ENCODE results near the gene TFR2. TPM values are rescaled to one million over a fixed set of nuclear protein-coding genes. Genes with fewer than 3 reads are reported as not detected.

Gene TFR2
- total RNA-seq, 4 donors from 2014 or later: 1.6 to 2.5 TPM; not detected in 2

DNA sequence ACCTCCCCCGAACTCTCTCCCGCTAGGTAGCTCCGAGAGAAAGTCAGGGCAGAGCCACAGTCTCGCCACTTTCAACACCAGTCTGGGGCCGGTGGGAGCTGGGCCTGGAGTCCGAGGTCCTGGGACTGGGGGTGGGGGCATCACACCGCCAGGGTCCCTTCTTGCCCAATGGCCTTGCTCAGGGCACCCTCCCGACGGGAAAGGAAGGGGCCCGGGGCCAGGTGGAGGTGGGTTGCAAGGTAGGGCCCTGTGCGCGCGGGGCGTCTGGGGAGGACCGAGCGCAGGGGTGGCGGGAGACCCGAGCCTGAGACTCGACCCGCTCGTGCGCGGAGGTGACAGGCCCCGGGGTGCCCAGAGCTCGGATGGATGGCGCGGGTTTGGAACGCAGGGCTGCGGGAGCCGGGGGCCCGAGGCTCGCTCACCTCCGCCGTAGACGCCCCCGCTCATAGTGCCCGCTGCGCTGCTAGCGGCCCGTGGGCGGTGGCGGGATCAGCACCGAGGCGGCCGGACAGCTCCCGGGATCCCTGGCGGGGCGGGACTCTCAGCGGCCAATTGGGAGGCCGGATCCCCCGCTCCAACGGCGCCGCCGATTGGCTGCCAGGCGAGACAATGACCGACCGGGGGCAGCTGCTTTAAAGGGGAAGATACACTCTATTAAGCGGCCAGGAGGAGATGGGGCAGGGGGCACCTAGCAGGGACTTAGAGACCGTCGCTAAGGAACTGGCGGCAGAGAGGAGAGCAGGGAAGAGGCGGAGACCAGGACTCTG lies 14.7 kb upstream of the TFR2 start, which contains the start of gene ACTL6B:
Gene ACTL6B, minus strand, starts transcription at position 541 of the 767 bp plus-strand sequence. Its CDS starts 94 bp downstream, at position 447.
- peak in 2 of 3 donors; percentile 49 to 62 for DNase-seq
- TF ChIP-seq, protein P1, sequence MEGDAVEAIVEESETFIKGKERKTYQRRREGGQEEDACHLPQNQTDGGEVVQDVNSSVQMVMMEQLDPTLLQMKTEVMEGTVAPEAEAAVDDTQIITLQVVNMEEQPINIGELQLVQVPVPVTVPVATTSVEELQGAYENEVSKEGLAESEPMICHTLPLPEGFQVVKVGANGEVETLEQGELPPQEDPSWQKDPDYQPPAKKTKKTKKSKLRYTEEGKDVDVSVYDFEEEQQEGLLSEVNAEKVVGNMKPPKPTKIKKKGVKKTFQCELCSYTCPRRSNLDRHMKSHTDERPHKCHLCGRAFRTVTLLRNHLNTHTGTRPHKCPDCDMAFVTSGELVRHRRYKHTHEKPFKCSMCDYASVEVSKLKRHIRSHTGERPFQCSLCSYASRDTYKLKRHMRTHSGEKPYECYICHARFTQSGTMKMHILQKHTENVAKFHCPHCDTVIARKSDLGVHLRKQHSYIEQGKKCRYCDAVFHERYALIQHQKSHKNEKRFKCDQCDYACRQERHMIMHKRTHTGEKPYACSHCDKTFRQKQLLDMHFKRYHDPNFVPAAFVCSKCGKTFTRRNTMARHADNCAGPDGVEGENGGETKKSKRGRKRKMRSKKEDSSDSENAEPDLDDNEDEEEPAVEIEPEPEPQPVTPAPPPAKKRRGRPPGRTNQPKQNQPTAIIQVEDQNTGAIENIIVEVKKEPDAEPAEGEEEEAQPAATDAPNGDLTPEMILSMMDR (IDR thresholded peaks at IDR 0.05): no peak
- TF ChIP-seq POLR2A (IDR thresholded peaks at IDR 0.05): no peak
- no peak within 1 kb of the TSS for H3K4me3 ChIP-seq

DNA sequence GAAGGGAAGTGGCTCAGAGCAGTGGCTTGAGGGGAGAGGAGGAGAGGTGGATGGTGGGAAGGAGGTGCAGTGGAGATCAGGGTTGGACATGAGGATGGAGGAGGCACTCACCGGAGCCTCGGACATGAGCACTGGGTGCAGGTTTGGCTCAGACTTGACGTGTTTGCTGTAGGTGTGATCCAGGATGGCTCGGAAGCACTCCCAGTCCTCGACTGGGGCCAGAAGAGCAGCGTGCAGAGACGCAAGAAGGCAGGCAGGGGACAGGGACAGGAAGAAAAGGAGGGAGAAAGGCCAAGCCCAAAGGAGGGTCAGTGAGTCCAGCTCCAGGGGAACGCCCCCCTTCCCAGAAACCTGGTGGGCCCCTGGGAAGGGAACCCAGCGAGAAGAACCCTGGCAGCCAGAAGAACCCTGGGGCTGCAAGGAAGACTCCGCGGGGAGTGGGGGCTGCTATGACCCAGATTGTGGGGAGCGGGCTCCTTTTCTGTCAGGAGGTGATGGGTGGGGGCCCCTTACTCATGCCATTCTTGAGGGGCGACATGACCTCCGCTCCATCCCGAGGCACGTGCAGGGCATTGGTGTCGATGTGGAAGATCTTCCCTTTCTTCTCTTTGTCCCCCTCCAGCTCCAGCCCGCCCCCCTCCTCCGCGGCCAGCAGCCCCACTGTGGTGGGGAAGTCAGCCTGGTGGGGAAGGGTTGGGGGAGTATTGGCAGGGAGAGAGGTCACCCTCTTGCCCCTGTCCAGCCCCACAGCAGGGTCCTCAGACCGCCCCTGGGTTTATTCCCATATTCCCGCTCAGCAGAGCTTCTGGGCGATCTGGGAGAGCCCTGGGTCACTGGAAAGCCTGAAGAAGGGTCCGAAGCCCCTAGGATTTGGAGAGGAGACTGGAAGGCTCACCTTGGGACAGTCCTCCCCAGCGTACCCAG lies 13.8 kb upstream of the TFR2 start:
- H3K9me3 ChIP-seq: no peaks in the 10 kb centered on the region
- H3K4me1 ChIP-seq: peaks cover 0 to 4% (median 0%) of the 10 kb centered on the region in 4 donors
- H3K27me3 ChIP-seq: peaks cover 0 to 3% of the 10 kb centered on the region in 2 donors
- H3K36me3 ChIP-seq: no peaks in the 10 kb centered on the region
- H3K27ac ChIP-seq: no peak overlapping the region
- no peak for TF ChIP-seq POLR2A (IDR thresholded peaks at IDR 0.05)
- TF ChIP-seq, protein P1 (IDR thresholded peaks at IDR 0.05): no peak
- DNase-seq: no peak
- H3K4me3 ChIP-seq: no peak overlapping the region

More for the DNA sequence above, 14.7 kb upstream of the TFR2 start, which contains the start of gene ACTL6B:
- Histone ChIP-seq H3K9me3 (no peaks in the 10 kb centered on the region), H3K27ac (no peak within 1 kb of the TSS), H3K36me3 (no peaks in the 10 kb centered on the region), H3K4me1 (peaks cover 0 to 4% (median 0%) of the 10 kb centered on the region in 4 donors), H3K27me3 (peaks cover 0 to 3% of the 10 kb centered on the region in 2 donors)

DNA sequence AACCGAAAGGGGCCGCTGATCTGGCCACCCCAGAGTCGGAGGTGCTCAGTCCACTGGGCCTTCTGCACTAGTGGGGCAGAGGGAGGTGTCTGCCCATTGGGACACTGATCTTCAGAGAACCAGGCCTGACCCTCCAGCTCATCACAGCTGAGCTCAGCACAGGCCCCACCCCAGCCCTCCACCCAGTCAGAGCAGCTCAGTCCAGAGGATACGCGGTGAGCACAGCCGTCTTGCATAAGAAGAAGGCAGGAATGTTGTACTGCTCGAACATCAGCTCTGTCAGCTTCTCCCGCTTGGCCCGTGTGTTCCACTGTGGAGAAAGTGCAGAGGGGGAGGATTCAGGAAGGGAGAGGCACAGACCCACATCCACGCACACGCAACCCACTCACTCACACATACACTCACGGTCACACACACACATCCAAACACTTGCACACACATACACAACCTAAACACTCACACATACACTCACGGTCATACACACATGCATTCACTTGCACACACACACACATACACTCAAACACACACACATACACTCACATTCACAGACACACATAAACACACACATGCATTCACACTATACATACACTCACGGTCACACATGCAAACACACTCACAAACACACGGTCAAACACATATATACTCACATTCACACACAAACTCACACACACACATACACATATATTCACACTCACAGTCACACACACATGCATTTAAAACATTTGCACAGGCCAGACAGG lies 8.6 kb upstream of the TFR2 start:
- H3K27me3 ChIP-seq: no peaks in the 10 kb centered on the region
- TF ChIP-seq, protein P1 (IDR thresholded peaks at IDR 0.05): no peak
- TF ChIP-seq POLR2A (IDR thresholded peaks at IDR 0.05): no peak
- DNase-seq: no peak
- no peaks in the 10 kb centered on the region for H3K36me3 ChIP-seq
- no peak overlapping the region for H3K27ac ChIP-seq
- no peaks in the 10 kb centered on the region for H3K9me3 ChIP-seq
- no peaks in the 10 kb centered on the region for H3K4me1 ChIP-seq
- H3K4me3 ChIP-seq: no peak overlapping the region

DNA sequence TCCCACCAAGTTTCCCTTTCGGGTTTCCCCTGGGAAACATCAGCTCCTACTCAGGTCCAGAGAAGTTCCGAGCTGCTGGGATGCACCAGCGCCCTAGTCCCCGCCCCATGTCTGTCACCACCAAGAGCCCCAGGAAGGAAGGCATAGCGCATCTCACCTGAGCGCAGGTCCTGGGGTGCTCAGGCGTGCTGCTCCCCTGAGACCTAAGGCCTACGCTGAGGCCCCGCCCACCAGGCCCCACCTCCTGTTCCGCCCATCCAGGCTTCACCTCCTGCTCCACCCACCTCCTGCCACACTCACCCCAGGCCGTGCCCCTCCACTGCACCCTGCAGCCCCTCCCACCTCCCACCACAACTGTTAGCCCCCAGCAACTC lies 1.2 kb upstream of the TFR2 start:
- H3K4me1 ChIP-seq: no peaks in the 10 kb centered on the region
- H3K4me3 ChIP-seq: peak overlapping the region in 1 of 4 donors; percentile 19
- no peaks in the 10 kb centered on the region for H3K9me3 ChIP-seq
- TF ChIP-seq POLR2A (IDR thresholded peaks at IDR 0.05): no peak
- TF ChIP-seq, protein P1 (IDR thresholded peaks at IDR 0.05): no peak
- no peaks in the 10 kb centered on the region for H3K36me3 ChIP-seq
- DNase-seq: peak; percentile 71 to 85 (median 73)
- H3K27ac ChIP-seq: no peak overlapping the region
- H3K27me3 ChIP-seq: no peaks in the 10 kb centered on the region

Data from Peyer's patch (tissue), 4 donors.